RKO (cell line): ENCODE results near the gene A4GALT.

Experiments
- DNase-seq: peaks from one replicate; pipeline ENCODE4 v3.0.0-alpha.2; 2016; ENCODE audit warnings: low spot score

The A4GALT gene

GRCh38 chr22:42702675-42703074 is 18.0 kb downstream of the A4GALT start:
- DNase-seq = no peak

GRCh38 chr22:42701694-42702093 is 19.0 kb downstream of the A4GALT start:
- DNase-seq = no peak

GRCh38 chr22:42700901-42701300 is 19.8 kb downstream of the A4GALT start:
- DNase-seq = no peak

- DNase-seq = no peak
Measured at GRCh38 chr22:42700355-42700754, 20.3 kb downstream of the A4GALT start.

- DNase-seq = no peak
Measured at GRCh38 chr22:42699976-42700352, 20.7 kb downstream of the A4GALT start.

- no peak for DNase-seq
Measured at GRCh38 chr22:42699281-42699975, 21.2 kb downstream of the A4GALT start.

GRCh38 chr22:42697542-42698013 is 23.1 kb downstream of the A4GALT start:
- peak; percentile 91 for DNase-seq

- peak; percentile 24 for DNase-seq
Measured at GRCh38 chr22:42696331-42696967, 24.2 kb downstream of the A4GALT start.

GRCh38 chr22:42695294-42695693 is 25.4 kb downstream of the A4GALT start:
- no peak for DNase-seq

GRCh38 chr22:42693763-42694683 is 26.6 kb downstream of the A4GALT start:
- no peak for DNase-seq

- no peak for DNase-seq
Measured at GRCh38 chr22:42693055-42693762, 27.5 kb downstream of the A4GALT start.

- no peak for DNase-seq
Measured at GRCh38 chr22:42692239-42693054, 28.2 kb downstream of the A4GALT start.

GRCh38 chr22:42691440-42691839 is 29.2 kb downstream of the A4GALT start:
- no peak for DNase-seq

GRCh38 chr22:42688241-42689211 is 32.1 kb downstream of the A4GALT start:
- no peak for DNase-seq

GRCh38 chr22:42686756-42687491 is 33.7 kb downstream of the A4GALT start:
- no peak for DNase-seq

- DNase-seq = no peak
Measured at GRCh38 chr22:42685941-42686653, 34.6 kb downstream of the A4GALT start.

GRCh38 chr22:42684462-42685195 is 36.0 kb downstream of the A4GALT start:
- DNase-seq = no peak
